HG03064 (cell line): ENCODE results near the gene OR4D2.
"Not testable (repeated sequence)": the region's sequence is repeated elsewhere in the genome, so short reads cannot be mapped to it uniquely, and the experiment has no call there.

ENCODE experiments used
- ATAC-seq: cut with Tn5 transposase; IDR thresholded peaks from one replicate; pipeline ENCODE4 v1.9.1; 2021; ENCODE audit warnings: low read depth; ENCODE audit not compliant: unreplicated experiment

Gene OR4D2

GRCh38 chr17:58166682-58167081 lies at the start of gene OR4D2:
Gene OR4D2 (plus strand): TSS chr17:58166982. CDS start chr17:58169656, 2,674 bp downstream.
- no peak for ATAC-seq

- ATAC-seq: no peak
Measured at GRCh38 chr17:58117382-58117781, 49.4 kb upstream of the OR4D2 start.

DNA sequence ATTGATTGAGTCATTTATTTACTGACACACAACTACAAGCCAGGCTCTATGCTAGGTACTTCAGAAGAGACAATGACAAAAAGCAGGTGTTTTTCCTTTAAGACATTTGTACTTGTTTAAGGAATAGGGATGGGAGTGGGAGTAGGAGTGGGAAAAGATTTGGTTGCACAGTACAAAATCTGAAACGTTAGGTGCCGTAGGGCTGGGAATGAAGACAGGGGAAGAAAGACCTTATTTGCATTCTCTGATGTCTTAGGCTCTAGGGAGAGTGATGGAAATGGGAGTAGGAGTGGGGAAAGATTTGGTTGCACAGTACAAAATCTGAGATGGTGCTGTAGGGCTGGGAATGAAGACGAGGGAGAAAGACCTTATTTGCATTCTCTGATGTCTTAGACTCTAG lies 47.3 kb upstream of the OR4D2 start:
- no peak for ATAC-seq

DNA sequence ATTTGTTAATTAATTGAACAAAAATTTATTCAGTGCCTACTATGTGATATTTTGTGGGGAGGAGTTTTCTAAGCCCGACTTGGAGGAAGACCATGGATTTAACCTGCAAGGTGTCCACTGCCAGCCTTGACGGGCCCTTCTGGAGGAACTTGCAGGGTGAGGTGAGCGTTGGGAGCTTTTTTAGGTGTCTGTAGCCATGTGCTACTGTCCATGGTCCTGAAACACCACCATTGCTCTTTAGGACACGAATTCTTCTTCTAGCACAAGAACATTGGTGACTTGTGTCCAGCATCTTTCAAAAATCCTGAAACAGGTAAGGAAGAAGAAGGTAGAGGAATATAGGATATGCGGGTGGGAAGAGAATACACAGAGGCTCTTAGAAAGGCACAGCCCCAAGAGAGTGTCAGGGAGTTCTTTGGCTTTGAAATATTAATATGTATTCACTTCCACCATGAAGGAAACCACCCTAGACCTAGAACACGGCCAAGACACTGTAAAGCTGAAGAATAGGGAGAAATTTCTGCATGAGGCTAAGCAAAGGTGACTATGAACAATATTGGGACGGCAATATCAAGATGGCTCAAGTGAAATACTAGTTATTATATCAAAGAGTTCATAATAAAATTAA lies 46.5 kb upstream of the OR4D2 start:
- ATAC-seq: no peak

- ATAC-seq: no peak
Measured at GRCh38 chr17:58121925-58122324, 44.9 kb upstream of the OR4D2 start.

DNA sequence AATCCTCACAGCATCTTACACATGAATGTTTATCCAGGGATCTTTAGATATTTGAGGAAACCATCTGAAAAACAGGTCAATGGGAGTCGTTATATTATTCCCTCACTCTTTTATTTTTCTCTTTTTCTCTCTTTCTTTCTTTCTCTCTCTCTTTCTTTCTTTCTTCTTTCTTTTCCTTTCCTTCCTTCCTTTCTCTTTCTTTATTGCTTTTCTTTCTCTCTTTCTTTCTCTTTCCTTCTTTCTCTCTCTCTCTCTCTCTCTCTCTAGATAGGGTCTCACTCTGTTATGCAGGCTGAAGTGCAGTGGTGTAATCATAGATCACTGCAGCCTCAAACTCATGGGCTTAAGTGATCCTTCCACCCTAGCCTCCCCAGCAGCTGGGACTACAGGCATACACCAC lies 38.9 kb upstream of the OR4D2 start:
- no peak for ATAC-seq

- ATAC-seq: not testable (repeated sequence)
Measured at GRCh38 chr17:58132697-58133096, 34.1 kb upstream of the OR4D2 start.

- no peak for ATAC-seq
Measured at GRCh38 chr17:58136669-58137279, 30.0 kb upstream of the OR4D2 start.

GRCh38 chr17:58141505-58141904 lies 25.3 kb upstream of the OR4D2 start:
- no peak for ATAC-seq

DNA sequence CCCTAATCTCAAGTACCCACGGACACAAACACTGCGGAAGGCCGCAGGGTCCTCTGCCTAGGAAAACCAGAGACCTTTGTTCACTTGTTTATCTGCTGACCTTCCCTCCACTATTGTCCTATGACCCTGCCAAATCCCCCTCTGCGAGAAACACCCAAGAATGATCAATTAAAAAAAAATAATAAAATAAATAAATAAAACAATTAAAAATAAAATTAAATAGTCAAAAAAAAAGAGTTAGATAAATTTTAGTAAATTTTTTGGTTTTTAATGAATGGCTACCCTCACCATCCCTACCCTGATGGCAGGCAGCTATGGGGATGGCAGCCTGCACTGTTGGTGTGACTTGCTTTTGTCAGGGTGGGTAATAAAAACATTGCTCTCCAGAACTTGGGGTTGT lies 23.4 kb upstream of the OR4D2 start:
- not testable (repeated sequence) for ATAC-seq

DNA sequence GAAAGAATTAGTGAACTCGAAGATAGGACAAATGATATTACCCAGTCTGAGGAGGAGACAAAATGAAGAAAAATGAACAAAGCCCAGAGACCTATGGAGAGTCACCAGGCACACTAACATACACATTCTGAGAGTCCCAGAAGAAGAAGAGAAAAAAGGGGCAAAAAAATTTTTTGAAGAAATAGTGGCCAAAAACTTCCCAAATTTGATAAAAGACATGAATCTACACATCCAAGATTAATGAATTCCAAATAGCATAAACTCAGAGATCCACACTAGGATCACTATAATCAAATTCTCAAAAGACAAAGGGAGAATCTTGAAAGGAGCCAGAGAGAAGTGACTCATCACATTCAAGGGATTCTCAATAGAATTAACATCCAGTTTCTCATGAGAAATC lies 22.0 kb upstream of the OR4D2 start:
- ATAC-seq: no peak

DNA sequence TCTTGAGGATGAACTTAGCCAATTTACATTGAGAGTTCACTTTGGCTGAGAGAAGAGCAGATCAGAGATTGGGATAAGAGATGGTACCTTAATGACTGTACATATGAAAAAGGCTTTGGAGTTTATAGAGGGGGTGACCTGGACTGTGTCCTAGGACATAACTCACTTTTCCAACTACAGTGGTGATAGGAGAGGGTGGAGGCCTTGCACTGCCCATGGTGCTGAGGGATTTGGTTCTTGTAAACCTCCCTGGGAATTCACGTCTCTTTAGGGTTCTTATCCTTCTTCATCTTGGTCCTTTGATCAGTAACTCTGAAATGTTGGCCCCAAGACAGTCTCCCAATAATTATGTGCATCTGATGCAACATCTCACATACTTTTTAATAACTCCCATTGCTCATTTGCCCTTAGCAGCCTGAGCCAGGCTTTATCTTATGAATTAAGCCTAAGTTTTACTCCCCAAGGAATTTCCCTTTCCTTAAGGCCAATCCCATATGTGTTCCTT lies 18.8 kb upstream of the OR4D2 start, which contains the start of gene OR4D1:
TSS of gene OR4D1 (plus strand) at position 455 of the 505 bp plus-strand sequence. CDS start 6,770 bp downstream, outside the sequence.
- no peak for ATAC-seq

DNA sequence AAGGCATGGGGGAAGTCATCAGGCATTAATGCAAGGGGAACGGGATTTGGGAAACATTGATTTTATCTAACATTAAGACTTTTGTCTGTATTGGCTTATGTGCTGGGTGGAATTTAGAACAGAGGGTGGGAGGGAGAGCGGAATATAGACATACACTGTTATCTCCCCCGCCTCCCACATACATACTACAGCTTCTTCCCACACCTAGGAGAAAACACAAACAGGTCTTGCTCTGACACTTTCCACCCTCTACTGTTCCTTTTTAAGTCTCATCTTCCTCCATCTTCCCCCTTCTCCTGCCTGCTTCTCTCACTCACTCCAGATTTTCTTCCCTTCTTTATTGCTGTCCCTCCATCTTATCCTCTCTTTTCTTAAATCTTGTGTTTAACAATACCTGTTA lies 18.2 kb upstream of the OR4D2 start:
- no peak for ATAC-seq

GRCh38 chr17:58150394-58150793 lies 16.4 kb upstream of the OR4D2 start:
- no peak for ATAC-seq

GRCh38 chr17:58153046-58153445 lies 13.7 kb upstream of the OR4D2 start:
- no peak for ATAC-seq

GRCh38 chr17:58153671-58154070 lies 13.1 kb upstream of the OR4D2 start:
- no peak for ATAC-seq

GRCh38 chr17:58156839-58157803 lies 9.7 kb upstream of the OR4D2 start:
- no peak for ATAC-seq

- no peak for ATAC-seq
Measured at GRCh38 chr17:58158181-58158580, 8.6 kb upstream of the OR4D2 start.

DNA sequence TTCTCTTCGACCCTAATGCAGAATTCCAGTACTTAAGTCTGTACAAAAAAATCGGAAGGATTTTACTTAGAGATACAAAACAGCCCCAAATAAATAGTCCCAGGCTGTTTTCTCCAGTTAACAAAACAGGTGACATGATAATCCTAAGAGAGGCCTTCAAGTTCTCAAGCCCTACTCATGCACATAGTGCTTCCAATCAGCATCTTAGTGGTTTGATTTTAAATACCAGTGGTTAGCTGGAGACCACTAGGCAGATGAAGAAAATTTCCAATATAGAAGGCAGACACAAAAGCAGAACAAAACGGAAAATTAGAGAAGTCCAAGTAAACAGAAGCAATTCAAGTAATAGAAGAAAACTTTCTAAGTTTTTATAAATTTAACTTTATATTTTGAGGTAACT lies 5.2 kb upstream of the OR4D2 start:
- ATAC-seq: no peak

GRCh38 chr17:58165981-58166380 lies 801 bp upstream of the OR4D2 start:
- no peak for ATAC-seq

DNA sequence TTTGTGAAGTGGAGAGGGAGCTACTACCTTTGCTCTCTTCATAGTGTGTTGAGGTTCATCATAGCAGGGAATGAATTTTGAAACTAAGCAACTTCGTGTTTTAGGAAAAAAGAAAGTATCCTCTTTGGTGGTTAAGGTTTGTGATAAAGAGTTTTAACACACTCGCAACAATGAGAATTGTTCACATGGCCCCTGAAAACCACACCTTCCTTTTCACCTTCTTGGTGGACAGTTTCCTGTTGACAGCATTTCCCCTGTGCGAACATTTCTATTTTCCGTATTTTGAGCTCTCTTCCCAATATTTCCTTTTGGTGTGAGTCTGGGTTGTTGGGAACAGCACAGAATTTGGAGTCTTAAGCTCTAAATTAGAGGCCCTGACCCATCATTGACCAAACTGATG lies 3.8 kb downstream of the OR4D2 start:
- no peak for ATAC-seq
